Hepatocyte (in vitro differentiated cells): Measurements from ENCODE around the gene ZNF148.

ENCODE experiments used
- CTCF ChIP-seq: fragments of 200-600 bp; sonication (generic); IDR thresholded peaks from 2 replicates; pipeline ENCODE4 v1.5.1; 2016; ENCODE audit warnings: antibody characterized with exemption, mild to moderate bottlenecking; ENCODE audit not compliant: poor library complexity
- EZH2 ChIP-seq: fragments of 200-600 bp; sonication (generic); IDR thresholded peaks from 2 replicates; pipeline ENCODE4 v1.6.1; 2016; ENCODE audit warnings: antibody characterized with exemption, mild to moderate bottlenecking, borderline replicate concordance

- TF ChIP-seq CTCF (no peak), EZH2 (no peak)
Measured at GRCh38 chr3:125383744-125384143, 8.6 kb upstream of the ZNF148 start.
